ENCODE data around the gene PLK2.

The PLK2 gene

GRCh38 chr5:58447226-58447625, 12.7 kb downstream of the PLK2 start:
- DNase-seq: no peak

GRCh38 chr5:58446024-58446423, 13.9 kb downstream of the PLK2 start:
- DNase-seq: no peak

- DNase-seq: no peak
These were observed 15.1 kb downstream of the PLK2 start for GRCh38 chr5:58444805-58445204.

DNA sequence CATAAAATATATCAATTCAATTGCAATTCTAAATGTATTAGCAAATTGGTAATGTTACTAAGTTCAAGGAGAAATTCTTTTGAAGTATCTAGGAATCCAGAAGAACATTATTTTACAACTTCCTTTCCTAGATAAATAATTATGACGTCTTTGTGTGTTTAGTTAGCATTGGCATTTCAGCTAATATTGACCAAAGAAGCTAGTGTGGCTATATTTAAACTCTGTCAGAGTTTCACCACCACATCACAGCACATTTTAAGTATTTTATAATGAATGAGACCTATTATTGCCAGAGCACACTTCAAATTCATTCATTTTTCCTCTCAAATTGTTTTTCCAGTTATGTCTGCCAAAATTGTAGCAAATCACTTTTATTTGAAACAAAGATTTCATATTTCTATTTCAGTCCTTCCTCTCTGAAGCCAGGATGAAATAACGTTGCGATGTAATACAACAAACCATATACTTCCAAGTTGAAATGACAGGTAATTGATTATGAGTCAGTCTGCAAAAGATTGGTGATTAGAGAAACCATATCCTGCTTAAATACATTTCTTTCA, 18.9 kb downstream of the PLK2 start:
- no peak for DNase-seq

GRCh38 chr5:58439094-58439644, 20.7 kb downstream of the PLK2 start:
- DNase-seq: no peak

GRCh38 chr5:58437661-58438060, 22.2 kb downstream of the PLK2 start:
- DNase-seq: no peak

GRCh38 chr5:58431832-58432231, 28.1 kb downstream of the PLK2 start:
- no peak for DNase-seq

GRCh38 chr5:58412932-58413331, 47.0 kb downstream of the PLK2 start:
- no peak for DNase-seq

- no peak for DNase-seq
These were observed 47.8 kb downstream of the PLK2 start for GRCh38 chr5:58412081-58412480.

DNA sequence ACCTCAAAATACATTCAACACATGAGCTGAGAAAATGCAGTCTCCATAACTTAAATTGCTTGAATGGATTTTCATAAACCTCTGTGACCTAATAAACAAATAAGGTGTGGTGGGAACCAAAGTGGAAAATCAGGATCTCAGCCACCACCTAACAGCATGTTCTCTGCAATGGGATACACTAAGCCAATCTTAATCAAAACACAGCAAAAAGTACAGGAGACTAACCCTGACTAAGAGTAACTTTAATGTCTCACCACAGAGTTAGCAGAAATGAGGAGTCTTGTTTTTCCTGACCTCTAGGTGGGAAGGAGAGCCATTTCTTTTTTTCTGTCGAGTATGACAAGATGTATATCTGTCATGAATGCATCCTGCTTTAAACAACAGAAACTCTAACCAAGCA, 48.5 kb downstream of the PLK2 start:
- no peak for DNase-seq

GRCh38 chr5:58410441-58410840, 49.4 kb downstream of the PLK2 start:
- DNase-seq: no peak

GRCh38 chr5:58407042-58407719, 52.7 kb downstream of the PLK2 start:
- DNase-seq: no peak

- DNase-seq: no peak
These were observed 53.5 kb downstream of the PLK2 start for GRCh38 chr5:58406394-58406793.

DNA sequence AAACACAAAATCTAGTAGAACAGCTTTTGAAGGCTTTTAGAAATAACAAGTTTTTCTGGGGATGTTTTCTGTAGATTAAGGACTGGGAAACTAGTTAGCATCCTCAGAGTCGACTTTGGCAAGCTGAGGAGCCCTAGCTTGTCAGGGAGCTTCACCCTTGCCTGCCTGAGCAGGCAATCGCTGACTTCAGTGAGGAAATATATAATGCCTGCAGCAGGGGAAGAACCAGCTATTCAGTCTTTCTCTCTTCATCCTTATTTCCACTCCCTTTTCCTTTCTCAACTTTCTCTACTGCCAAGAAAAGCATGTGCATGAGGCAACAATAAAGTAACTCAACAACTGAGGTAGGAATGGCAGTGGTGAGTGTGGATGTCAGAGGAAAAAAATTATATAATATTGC, 54.7 kb downstream of the PLK2 start:
- no peak for DNase-seq

GRCh38 chr5:58404734-58405133, 55.2 kb downstream of the PLK2 start:
- no peak for DNase-seq
